GM12801 (cell line): ENCODE measurements around the gene HACE1.

Experiments
- TF ChIP-seq, protein P1 (sequence below): IDR thresholded peaks from one replicate; pipeline ENCODE4 v1.5.1; 2011; ENCODE audit warnings: control low read depth; ENCODE audit not compliant: insufficient read length; ENCODE audit errors: extremely low read depth

Gene HACE1

DNA sequence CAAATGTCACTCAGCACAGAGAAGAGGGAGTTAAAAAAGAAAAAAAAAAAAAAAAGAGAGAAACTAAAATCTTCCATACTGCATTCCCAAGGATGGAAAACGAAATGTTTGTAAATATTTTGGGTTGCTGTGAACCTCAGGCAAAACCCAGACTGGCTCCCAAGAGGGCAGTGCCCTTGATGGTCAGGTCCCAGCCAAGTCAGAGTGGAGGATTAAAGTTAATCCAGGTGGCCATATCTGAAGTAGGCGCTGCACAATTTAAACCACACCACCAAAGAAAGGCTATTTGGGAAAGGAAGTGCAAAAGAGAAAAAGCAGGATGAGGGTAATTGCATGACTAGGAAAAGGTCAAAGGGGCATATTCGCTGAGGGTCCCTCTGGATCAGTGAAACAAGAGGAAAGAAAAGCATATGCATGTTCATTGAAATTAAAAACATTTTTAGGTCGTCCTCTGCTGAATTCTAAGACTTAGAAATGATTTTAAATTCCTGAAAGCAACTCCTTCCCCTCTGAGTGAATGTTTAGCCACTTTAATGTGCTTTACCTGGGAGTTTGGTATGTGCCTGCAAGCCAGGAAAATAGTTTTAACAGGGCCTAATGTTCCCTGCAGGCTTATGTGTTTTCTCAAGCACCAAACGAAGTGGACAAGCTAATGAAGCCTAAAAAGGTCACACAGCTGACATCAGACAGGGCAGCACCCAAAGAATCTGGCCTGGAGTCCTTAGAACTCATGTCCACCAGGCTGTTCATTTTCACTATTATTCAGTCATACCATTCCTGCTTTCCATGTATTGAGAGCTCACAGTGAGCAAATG is 159.1 kb downstream of the HACE1 start:
- TF ChIP-seq, protein P1, sequence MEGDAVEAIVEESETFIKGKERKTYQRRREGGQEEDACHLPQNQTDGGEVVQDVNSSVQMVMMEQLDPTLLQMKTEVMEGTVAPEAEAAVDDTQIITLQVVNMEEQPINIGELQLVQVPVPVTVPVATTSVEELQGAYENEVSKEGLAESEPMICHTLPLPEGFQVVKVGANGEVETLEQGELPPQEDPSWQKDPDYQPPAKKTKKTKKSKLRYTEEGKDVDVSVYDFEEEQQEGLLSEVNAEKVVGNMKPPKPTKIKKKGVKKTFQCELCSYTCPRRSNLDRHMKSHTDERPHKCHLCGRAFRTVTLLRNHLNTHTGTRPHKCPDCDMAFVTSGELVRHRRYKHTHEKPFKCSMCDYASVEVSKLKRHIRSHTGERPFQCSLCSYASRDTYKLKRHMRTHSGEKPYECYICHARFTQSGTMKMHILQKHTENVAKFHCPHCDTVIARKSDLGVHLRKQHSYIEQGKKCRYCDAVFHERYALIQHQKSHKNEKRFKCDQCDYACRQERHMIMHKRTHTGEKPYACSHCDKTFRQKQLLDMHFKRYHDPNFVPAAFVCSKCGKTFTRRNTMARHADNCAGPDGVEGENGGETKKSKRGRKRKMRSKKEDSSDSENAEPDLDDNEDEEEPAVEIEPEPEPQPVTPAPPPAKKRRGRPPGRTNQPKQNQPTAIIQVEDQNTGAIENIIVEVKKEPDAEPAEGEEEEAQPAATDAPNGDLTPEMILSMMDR: no peak

- TF ChIP-seq, protein P1: no peak
Observed at GRCh38 chr6:104699593-104700329, 160.0 kb downstream of the HACE1 start.

GRCh38 chr6:104698979-104699378 is 160.7 kb downstream of the HACE1 start:
- TF ChIP-seq, protein P1: no peak

DNA sequence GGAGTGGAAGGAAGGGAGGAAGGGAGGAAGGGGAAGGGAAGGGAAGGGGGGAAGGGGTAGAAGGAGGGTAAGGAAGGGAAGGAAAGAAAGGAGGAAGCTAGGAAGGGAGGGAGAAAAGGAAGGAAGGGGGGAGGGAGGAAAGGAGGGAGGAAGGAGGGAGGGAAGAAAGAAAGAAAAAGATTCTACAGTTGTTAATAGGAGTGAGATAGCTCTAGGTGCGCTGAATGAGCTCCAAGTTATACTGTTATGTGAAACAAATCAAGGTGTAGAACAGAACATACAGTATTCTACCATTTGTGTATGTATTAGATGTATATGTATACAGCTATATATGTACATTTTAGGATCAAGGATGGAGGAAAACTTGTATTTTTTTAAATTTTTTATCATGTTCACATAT is 167.7 kb downstream of the HACE1 start:
- TF ChIP-seq, protein P1: no peak

DNA sequence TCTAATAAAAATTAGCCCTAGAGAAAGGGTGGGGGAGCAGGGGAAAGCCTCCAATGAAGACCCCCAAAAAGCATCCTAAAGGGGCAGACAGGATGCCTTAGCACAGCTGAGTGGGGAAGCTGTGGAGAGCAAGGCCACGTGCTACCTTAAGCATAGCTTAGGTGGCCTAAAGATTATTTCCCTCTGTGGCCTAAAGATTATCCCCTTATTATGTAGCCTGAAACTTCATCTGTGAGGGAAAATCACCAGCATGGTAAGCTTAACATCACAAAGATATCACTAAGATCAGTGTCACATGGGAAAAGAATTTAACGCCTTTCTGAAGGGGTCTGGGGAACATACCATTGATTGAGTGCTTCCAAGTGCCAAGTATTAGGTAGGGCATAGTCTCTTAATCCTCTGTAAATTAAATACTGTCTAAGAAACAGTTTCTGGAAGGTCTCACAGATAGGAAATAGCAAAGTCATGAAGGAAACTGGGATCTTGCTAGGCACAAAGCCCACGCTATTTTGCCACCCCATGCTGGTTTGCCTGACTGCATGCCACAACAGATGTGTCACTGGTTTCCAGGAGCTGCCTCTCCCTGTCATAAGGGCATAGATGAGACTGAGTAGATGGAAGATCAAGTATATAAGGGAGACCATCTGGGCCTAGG is 170.0 kb downstream of the HACE1 start:
- TF ChIP-seq, protein P1: no peak

- TF ChIP-seq, protein P1: no peak
Observed at GRCh38 chr6:104688283-104688969, 171.3 kb downstream of the HACE1 start.

DNA sequence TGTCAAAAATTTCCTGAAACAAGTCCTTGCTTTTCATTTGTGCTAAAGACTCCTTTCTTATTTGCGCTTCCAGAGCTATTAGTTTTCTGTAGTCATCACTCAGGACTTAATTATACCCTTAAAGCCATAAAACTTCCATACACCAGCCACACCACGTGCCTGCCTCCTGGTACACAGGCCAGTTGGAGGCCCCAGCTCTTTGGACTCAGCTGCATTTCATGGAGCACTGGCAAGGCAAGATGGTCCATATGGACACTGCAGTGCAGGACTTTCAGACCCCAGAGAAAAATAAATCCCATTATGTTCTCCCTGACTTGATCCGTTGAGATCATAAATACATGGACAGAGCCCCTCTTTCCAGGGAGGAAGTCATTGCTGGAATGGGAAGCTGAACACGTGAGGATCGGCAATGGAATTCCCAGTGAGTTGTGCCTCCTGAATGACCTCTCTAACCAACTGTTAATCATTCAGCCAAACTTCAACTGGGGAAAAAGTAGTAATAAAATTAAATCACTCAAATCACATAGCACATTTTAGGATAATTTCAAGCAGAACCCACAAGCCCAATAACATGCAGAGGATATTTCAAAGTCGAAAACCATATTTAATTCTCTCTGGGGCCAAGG is 173.1 kb downstream of the HACE1 start:
- TF ChIP-seq, protein P1: no peak
